ENCODE measurements around the gene SLC5A2. TPM values are rescaled to one million over a fixed set of nuclear protein-coding genes. Genes with fewer than 3 reads are reported as not detected.

SLC5A2 gene
- total and polyA plus RNA-seq, 2 of the 13 experiments (the other 11 are each of a cell fraction or from before 2014, with no cell fraction given) = 0.24 to 0.97 TPM

DNA sequence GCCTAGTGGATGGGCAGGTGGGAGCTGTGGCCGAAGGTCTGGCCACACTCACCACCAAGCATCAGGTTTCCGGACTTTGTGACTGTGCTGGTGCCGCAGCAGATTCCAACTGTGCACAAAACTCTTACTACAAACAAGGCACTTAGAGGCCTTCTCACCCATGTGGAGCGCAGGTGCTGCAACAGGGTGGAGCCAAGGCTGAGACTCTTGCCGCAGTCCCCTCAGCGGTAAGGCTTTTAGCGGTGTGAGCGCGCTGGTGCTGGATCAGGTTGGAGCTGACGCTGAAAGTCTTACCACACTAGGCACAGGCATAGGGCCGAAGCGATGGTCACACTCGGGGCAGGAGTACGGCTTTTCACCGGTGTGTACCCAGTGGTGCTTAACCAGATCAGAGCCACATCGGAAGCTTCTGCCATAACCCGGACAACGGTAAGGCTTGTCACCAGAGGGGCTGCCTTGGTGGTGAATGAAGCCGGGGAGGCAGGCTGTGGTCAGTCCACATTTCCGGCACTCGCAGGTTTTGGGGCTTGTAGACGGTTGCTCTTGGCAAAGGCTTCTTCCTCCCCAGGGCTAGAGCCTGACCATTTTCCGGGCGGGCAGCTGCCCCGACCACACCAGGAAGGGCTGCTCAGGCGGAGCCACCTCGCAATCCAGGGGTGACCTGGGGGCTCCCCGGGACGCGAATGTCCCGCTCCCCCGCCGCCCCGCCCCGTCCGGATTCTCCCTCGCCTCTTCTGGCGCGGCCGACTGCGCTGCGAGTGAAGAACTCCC, 24.7 kb upstream of the SLC5A2 start (continued):
- TF ChIP-seq, protein P1, sequence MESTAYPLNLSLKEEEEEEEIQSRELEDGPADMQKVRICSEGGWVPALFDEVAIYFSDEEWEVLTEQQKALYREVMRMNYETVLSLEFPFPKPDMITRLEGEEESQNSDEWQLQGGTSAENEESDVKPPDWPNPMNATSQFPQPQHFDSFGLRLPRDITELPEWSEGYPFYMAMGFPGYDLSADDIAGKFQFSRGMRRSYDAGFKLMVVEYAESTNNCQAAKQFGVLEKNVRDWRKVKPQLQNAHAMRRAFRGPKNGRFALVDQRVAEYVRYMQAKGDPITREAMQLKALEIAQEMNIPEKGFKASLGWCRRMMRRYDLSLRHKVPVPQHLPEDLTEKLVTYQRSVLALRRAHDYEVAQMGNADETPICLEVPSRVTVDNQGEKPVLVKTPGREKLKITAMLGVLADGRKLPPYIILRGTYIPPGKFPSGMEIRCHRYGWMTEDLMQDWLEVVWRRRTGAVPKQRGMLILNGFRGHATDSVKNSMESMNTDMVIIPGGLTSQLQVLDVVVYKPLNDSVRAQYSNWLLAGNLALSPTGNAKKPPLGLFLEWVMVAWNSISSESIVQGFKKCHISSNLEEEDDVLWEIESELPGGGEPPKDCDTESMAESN (CRISPR knock-in tag; conservative IDR thresholded peaks at IDR 0.05) = peak; percentile 91
- TF ChIP-seq TMF1 (CRISPR knock-in tag; IDR thresholded peaks at IDR 0.05; ENCODE audit: low read depth) (no peak), GATAD1 (CRISPR knock-in tag; IDR thresholded peaks at IDR 0.05) (peak; percentile 71; the same call in 1 of the 2 replicates), ZNF605 (CRISPR knock-in tag; IDR thresholded peaks at IDR 0.05) (peak; percentile 95), MIER2 (CRISPR knock-in tag; IDR thresholded peaks at IDR 0.05) (peak; percentile 71; the same call in 1 of the 2 replicates), ZNF510 (CRISPR knock-in tag; IDR thresholded peaks at IDR 0.05; ENCODE audit: low read depth) (peak; percentile 92; the same call in 1 of the 2 replicates), ATRX (CRISPR knock-in tag; IDR thresholded peaks at IDR 0.05; ENCODE audit: borderline replicate concordance) (no peak; the same call in 1 of the 2 replicates), ZNF136 (CRISPR knock-in tag; IDR thresholded peaks at IDR 0.05; ENCODE audit: low read depth) (peak; percentile 99; the same call in 1 of the 2 replicates), NCOA5 (CRISPR knock-in tag; IDR thresholded peaks at IDR 0.05) (no peak), NCOR1 (IDR thresholded peaks at IDR 0.05; ENCODE audit: borderline replicate concordance, low read length) (no peak; the same call in 1 of the 2 replicates), CTCF (CRISPR knock-in tag; IDR thresholded peaks at IDR 0.05) (peak; percentile 93), CHD2 (IDR thresholded peaks at IDR 0.05; ENCODE audit: low read depth, low read length) (peak; percentile 34; the same call in 1 of the 2 replicates), XRCC5 (optimal IDR thresholded peaks at IDR 0.05; ENCODE audit: low read length) (peak; percentile 95), PHB2 (IDR thresholded peaks at IDR 0.05; ENCODE audit: partially characterized antibody) (no peak), ZNF382 (CRISPR knock-in tag; IDR thresholded peaks at IDR 0.05; ENCODE audit: borderline replicate concordance) (no peak), TBL1XR1 (IDR thresholded peaks at IDR 0.05; ENCODE audit: borderline replicate concordance, low read length, partially characterized antibody) (peak; percentile 82), TBP (CRISPR knock-in tag; IDR thresholded peaks at IDR 0.05) (no peak; the same call in 1 of the 2 replicates), ZNF766 (CRISPR knock-in tag; IDR thresholded peaks at IDR 0.05; ENCODE audit: borderline replicate concordance) (peak; percentile 53; the same call in 1 of the 2 replicates), ZNF431 (CRISPR knock-in tag; IDR thresholded peaks at IDR 0.05; ENCODE audit: borderline replicate concordance, low read depth) (peak; percentile 94), KDM3A (CRISPR knock-in tag; IDR thresholded peaks at IDR 0.05; ENCODE audit: low read depth) (peak; percentile 8; the same call in 1 of the 2 replicates), ZFP62 (CRISPR knock-in tag; IDR thresholded peaks at IDR 0.05) (no peak), TFE3 (CRISPR knock-in tag; IDR thresholded peaks at IDR 0.05) (peak; percentile 84)
- TF ChIP-seq, protein P2, sequence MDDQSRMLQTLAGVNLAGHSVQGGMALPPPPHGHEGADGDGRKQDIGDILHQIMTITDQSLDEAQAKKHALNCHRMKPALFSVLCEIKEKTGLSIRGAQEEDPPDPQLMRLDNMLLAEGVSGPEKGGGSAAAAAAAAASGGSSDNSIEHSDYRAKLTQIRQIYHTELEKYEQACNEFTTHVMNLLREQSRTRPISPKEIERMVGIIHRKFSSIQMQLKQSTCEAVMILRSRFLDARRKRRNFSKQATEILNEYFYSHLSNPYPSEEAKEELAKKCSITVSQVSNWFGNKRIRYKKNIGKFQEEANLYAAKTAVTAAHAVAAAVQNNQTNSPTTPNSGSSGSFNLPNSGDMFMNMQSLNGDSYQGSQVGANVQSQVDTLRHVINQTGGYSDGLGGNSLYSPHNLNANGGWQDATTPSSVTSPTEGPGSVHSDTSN (CRISPR knock-in tag; IDR thresholded peaks at IDR 0.05; ENCODE audit: borderline replicate concordance) = no peak; the same call in 1 of the 2 replicates
